Measurements from ENCODE around the gene DENND4C.

Gene DENND4C

DNA sequence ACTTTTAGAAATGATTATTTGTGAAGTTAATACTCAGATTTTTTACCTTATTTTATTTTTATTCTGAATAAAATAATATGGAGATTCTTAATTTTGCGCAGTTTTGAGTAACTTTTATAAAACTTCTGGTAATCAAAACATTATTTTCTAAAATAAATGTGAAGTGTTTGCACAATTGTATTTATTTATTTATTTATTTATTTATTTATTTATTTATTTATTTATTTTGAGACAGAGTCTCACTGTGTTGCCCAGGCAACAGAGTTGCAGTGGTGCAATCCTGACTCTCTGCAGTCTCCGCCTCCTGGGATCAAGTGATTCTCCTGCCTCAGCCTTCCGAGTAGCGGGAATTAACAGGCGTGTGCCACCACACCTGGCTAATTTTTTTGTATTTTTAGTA, 76.1 kb downstream of the DENND4C start:
- no peaks in the 10 kb centered on the region for H3K27me3 ChIP-seq (replicated peaks in 2 of 5; ENCODE audit: control insufficient read depth in 4 of 5, insufficient read depth in 5 of 5, low read length in 4 of 5)
- H3K9me3 ChIP-seq (ENCODE audit: control extremely low read depth in 1 of 5, control insufficient read depth in 4 of 5, insufficient read depth in 2 of 5, low read depth in 1 of 5, low read length in 4 of 5), result no peaks in the 10 kb centered on the region
- H3K36me3 ChIP-seq (ENCODE audit: control insufficient read depth in 4 of 4, insufficient read depth in 4 of 4, low read length in 3 of 4), result peaks cover 3 to 30% (median 10%) of the 10 kb centered on the region in 4 experiments
- CTCF ChIA-PET, result no interaction called here
- H3K27ac ChIP-seq (ENCODE audit: insufficient read depth in 1 of 2, low read depth in 1 of 2, low read length in 2 of 2, poor library complexity in 1 of 2, severe bottlenecking in 2 of 2), result no peak overlapping the region
- WGBS (ENCODE audit: insufficient coverage), result 100% methylated on average over 1 of the region's 5 CpGs
- no peak overlapping the region for H3K4me3 ChIP-seq (ENCODE audit: control insufficient read depth in 1 of 7, extremely low read depth in 1 of 7, insufficient read depth in 4 of 7, low read depth in 2 of 7, low read length in 6 of 7)
- no peak for DNase-seq
- POLR2A ChIA-PET, result no interaction called here
- H3K4me1 ChIP-seq (ENCODE audit: control extremely low read depth in 1 of 4, control insufficient read depth in 4 of 4, insufficient read depth in 4 of 4, low read length in 3 of 4), result no peaks in the 10 kb centered on the region

DNA sequence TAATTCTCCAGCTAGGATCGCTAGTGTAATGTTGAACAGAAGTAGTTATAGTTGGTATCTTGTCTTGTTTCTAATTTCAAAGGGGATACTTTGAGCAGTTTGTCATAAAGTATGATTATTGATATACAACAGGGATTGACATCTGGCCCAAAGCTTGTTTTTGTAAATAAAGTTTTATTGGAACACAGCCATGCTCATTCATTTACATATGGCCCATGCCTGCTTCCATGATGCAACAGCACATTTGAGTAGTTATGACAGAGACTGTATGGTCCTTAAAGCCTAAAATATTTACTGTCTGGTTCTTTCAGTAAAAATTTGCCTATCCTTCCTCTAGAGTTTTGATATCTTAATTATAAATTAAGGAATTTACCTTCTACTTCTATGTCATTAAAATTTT, 79.8 kb downstream of the DENND4C start:
- ChIA-PET POLR2A (no interaction called here), CTCF (no interaction called here)
- Histone ChIP-seq H3K27ac (ENCODE audit: insufficient read depth in 1 of 2, low read depth in 1 of 2, low read length in 2 of 2, poor library complexity in 1 of 2, severe bottlenecking in 2 of 2) (no peak overlapping the region), H3K27me3 (replicated peaks in 2 of 5; ENCODE audit: control insufficient read depth in 4 of 5, insufficient read depth in 5 of 5, low read length in 4 of 5) (no peaks in the 10 kb centered on the region), H3K9me3 (ENCODE audit: control extremely low read depth in 1 of 5, control insufficient read depth in 4 of 5, insufficient read depth in 2 of 5, low read depth in 1 of 5, low read length in 4 of 5) (no peaks in the 10 kb centered on the region), H3K4me3 (ENCODE audit: control insufficient read depth in 1 of 7, extremely low read depth in 1 of 7, insufficient read depth in 4 of 7, low read depth in 2 of 7, low read length in 6 of 7) (no peak overlapping the region), H3K36me3 (ENCODE audit: control insufficient read depth in 4 of 4, insufficient read depth in 4 of 4, low read length in 3 of 4) (peaks cover 0 to 10% (median 5%) of the 10 kb centered on the region in 4 experiments), H3K4me1 (ENCODE audit: control extremely low read depth in 1 of 4, control insufficient read depth in 4 of 4, insufficient read depth in 4 of 4, low read length in 3 of 4) (no peaks in the 10 kb centered on the region)
- no CpG with 5 or more reads among the region's 1 CpG for WGBS (ENCODE audit: insufficient coverage)
- DNase-seq, result no peak

DNA sequence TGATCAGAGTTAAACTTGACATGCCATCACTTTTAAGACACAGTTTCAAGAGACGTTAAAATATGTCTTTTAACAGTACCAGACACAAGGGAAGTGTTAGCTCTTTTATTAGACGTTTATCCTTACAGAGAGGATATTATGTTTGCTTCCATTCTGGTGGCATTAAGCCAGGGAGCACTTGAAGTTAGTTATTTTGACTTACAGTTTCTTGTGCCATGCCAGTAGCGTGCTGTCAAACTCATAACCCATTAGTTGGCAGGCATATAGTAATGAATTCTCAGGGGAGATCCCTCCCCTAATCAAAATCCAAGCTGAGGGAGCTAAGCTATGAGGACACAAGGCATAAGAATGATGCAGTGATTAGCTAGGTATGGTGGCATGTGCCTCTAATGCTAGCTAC, 83.1 kb downstream of the DENND4C start:
- H3K27me3 ChIP-seq (replicated peaks in 2 of 5; ENCODE audit: control insufficient read depth in 4 of 5, insufficient read depth in 5 of 5, low read length in 4 of 5), result no peaks in the 10 kb centered on the region
- H3K4me1 ChIP-seq (ENCODE audit: control extremely low read depth in 1 of 4, control insufficient read depth in 4 of 4, insufficient read depth in 4 of 4, low read length in 3 of 4), result no peaks in the 10 kb centered on the region
- no peak overlapping the region for H3K27ac ChIP-seq (ENCODE audit: insufficient read depth in 1 of 2, low read depth in 1 of 2, low read length in 2 of 2, poor library complexity in 1 of 2, severe bottlenecking in 2 of 2)
- H3K36me3 ChIP-seq (ENCODE audit: control insufficient read depth in 4 of 4, insufficient read depth in 4 of 4, low read length in 3 of 4), result peaks cover 5 to 10% (median 9%) of the 10 kb centered on the region in 4 experiments
- ChIA-PET CTCF (no interaction called here), POLR2A (no interaction called here)
- WGBS (ENCODE audit: insufficient coverage), result 85% methylated on average over 2 of the region's 3 CpGs
- DNase-seq, result no peak
- no peaks in the 10 kb centered on the region for H3K9me3 ChIP-seq (ENCODE audit: control extremely low read depth in 1 of 5, control insufficient read depth in 4 of 5, insufficient read depth in 2 of 5, low read depth in 1 of 5, low read length in 4 of 5)
- no peak overlapping the region for H3K4me3 ChIP-seq (ENCODE audit: control insufficient read depth in 1 of 7, extremely low read depth in 1 of 7, insufficient read depth in 4 of 7, low read depth in 2 of 7, low read length in 6 of 7)

DNA sequence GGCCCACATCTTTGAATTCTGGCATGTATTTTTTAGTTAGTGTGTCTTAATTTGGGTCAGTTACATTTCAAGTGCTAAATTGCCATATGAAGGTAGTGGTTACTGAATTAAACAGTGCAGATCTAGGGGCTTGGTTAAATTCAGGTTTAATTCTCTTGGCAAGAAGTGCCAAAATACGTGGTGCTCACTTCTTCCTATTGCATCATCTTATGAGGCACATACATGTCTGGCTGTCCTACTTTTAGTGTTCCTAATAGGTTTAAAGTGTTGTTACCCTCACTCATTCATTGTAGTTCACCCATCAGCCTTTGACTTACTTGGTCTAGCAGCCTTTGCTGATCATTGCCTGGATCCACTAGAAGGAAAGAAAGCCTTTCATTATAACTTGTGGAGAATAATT, 90.0 kb downstream of the DENND4C start:
- H3K27ac ChIP-seq (ENCODE audit: insufficient read depth in 1 of 2, low read depth in 1 of 2, low read length in 2 of 2, poor library complexity in 1 of 2, severe bottlenecking in 2 of 2), result no peak overlapping the region
- no peak for DNase-seq
- H3K27me3 ChIP-seq (replicated peaks in 2 of 5; ENCODE audit: control insufficient read depth in 4 of 5, insufficient read depth in 5 of 5, low read length in 4 of 5), result no peaks in the 10 kb centered on the region
- ChIA-PET POLR2A (no interaction called here), CTCF (no interaction called here)
- H3K36me3 ChIP-seq (ENCODE audit: control insufficient read depth in 4 of 4, insufficient read depth in 4 of 4, low read length in 3 of 4), result peaks cover 15 to 28% (median 21%) of the 10 kb centered on the region in 4 experiments
- WGBS (ENCODE audit: insufficient coverage), result no CpG with 5 or more reads among the region's 1 CpG
- H3K9me3 ChIP-seq (ENCODE audit: control extremely low read depth in 1 of 5, control insufficient read depth in 4 of 5, insufficient read depth in 2 of 5, low read depth in 1 of 5, low read length in 4 of 5), result no peaks in the 10 kb centered on the region
- no peak overlapping the region for H3K4me3 ChIP-seq (ENCODE audit: control insufficient read depth in 1 of 7, extremely low read depth in 1 of 7, insufficient read depth in 4 of 7, low read depth in 2 of 7, low read length in 6 of 7)
- H3K4me1 ChIP-seq (ENCODE audit: control extremely low read depth in 1 of 4, control insufficient read depth in 4 of 4, insufficient read depth in 4 of 4, low read length in 3 of 4), result no peaks in the 10 kb centered on the region

DNA sequence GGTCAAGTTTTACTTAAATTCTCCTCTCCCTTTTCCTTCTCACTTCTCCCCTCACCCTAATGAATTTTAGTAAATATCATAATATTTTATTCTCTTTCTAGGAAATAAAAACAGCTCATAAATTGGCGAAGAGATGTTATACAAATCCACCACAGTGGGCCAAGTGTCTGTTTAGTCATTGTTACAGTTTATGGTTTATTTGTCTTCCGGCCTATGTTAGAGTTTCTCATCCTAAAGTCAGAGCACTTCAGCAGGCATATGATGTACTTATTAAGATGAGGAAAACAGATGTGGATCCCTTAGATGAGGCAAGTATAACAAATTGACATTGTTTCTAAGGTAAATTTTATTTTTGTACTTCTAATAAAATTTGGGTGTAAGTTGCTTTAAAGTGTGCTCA, 101.4 kb downstream of the DENND4C start:
- 100% methylated on average over 1 of the region's 2 CpGs for WGBS (ENCODE audit: insufficient coverage)
- no peaks in the 10 kb centered on the region for H3K9me3 ChIP-seq (ENCODE audit: control extremely low read depth in 1 of 5, control insufficient read depth in 4 of 5, insufficient read depth in 2 of 5, low read depth in 1 of 5, low read length in 4 of 5)
- no peak for DNase-seq
- ChIA-PET CTCF (no interaction called here), POLR2A (interaction anchor here (0.6 kb wide), 1 partner anchor 79 kb away, joined by 3 read pairs; no protein-coding TSS in a partner anchor)
- no peak overlapping the region for H3K4me3 ChIP-seq (ENCODE audit: control insufficient read depth in 1 of 7, extremely low read depth in 1 of 7, insufficient read depth in 4 of 7, low read depth in 2 of 7, low read length in 6 of 7)
- no peaks in the 10 kb centered on the region for H3K4me1 ChIP-seq (ENCODE audit: control extremely low read depth in 1 of 4, control insufficient read depth in 4 of 4, insufficient read depth in 4 of 4, low read length in 3 of 4)
- H3K27me3 ChIP-seq (replicated peaks in 2 of 5; ENCODE audit: control insufficient read depth in 4 of 5, insufficient read depth in 5 of 5, low read length in 4 of 5), result no peaks in the 10 kb centered on the region
- no peak overlapping the region for H3K27ac ChIP-seq (ENCODE audit: insufficient read depth in 1 of 2, low read depth in 1 of 2, low read length in 2 of 2, poor library complexity in 1 of 2, severe bottlenecking in 2 of 2)
- peaks cover 16 to 50% (median 23%) of the 10 kb centered on the region in 4 experiments for H3K36me3 ChIP-seq (ENCODE audit: control insufficient read depth in 4 of 4, insufficient read depth in 4 of 4, low read length in 3 of 4)

DNA sequence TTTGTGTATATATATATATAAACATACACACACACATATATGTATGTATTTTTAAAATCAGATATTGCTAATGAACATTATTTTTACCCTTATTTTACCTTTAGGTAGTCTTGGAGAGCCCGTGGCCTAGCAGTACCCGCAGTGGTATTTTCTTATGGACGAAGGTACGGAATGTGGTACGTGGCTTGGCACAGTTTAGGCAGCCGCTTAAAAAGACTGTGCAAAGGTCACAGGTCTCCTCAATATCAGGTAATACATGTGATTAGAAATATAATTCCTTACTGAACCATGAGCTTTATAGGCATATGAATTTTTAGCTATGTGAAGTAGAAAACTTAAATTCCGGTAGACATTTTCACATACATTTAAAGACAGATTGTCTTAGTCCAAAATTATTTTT, 105.7 kb downstream of the DENND4C start:
- H3K27ac ChIP-seq (ENCODE audit: insufficient read depth in 1 of 2, low read depth in 1 of 2, low read length in 2 of 2, poor library complexity in 1 of 2, severe bottlenecking in 2 of 2), result no peak overlapping the region
- no peaks in the 10 kb centered on the region for H3K27me3 ChIP-seq (replicated peaks in 2 of 5; ENCODE audit: control insufficient read depth in 4 of 5, insufficient read depth in 5 of 5, low read length in 4 of 5)
- ChIA-PET POLR2A (interaction anchor here (0.6 kb wide), 1 partner anchor 319 kb away, joined by 3 read pairs; no protein-coding TSS in a partner anchor), CTCF (interaction anchor here (1.3 kb wide), 1 partner anchor 42 kb away, joined by 3 read pairs; no protein-coding TSS in a partner anchor)
- DNase-seq, result no peak
- peaks cover 15 to 43% (median 25%) of the 10 kb centered on the region in 4 experiments for H3K36me3 ChIP-seq (ENCODE audit: control insufficient read depth in 4 of 4, insufficient read depth in 4 of 4, low read length in 3 of 4)
- no peaks in the 10 kb centered on the region for H3K9me3 ChIP-seq (ENCODE audit: control extremely low read depth in 1 of 5, control insufficient read depth in 4 of 5, insufficient read depth in 2 of 5, low read depth in 1 of 5, low read length in 4 of 5)
- H3K4me1 ChIP-seq (ENCODE audit: control extremely low read depth in 1 of 4, control insufficient read depth in 4 of 4, insufficient read depth in 4 of 4, low read length in 3 of 4), result no peaks in the 10 kb centered on the region
- no peak overlapping the region for H3K4me3 ChIP-seq (ENCODE audit: control insufficient read depth in 1 of 7, extremely low read depth in 1 of 7, insufficient read depth in 4 of 7, low read depth in 2 of 7, low read length in 6 of 7)
- WGBS (ENCODE audit: insufficient coverage), result no CpG with 5 or more reads among the region's 7 CpGs

DNA sequence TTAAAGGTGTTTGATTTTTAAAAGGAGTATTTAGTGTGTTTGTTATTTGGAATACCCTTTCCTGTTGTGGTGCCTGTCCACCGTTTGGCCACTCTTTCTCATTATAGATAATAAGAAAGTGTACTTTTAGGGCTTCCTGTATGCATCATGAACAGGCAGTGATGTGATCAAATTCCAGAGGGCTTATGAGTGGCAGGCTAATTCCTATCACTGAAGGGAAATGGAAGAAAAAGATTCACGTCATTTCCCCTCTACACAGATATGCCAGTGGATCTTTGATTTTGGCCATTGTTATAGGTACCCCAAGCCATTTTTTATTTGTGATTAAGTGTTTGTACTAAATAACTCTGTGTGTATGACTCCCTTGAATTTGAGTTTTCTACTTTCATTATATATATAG, 112.5 kb downstream of the DENND4C start:
- H3K9me3 ChIP-seq (ENCODE audit: control extremely low read depth in 1 of 5, control insufficient read depth in 4 of 5, insufficient read depth in 2 of 5, low read depth in 1 of 5, low read length in 4 of 5), result no peaks in the 10 kb centered on the region
- DNase-seq, result no peak
- H3K4me3 ChIP-seq (ENCODE audit: control insufficient read depth in 1 of 7, extremely low read depth in 1 of 7, insufficient read depth in 4 of 7, low read depth in 2 of 7, low read length in 6 of 7), result no peak overlapping the region
- H3K4me1 ChIP-seq (ENCODE audit: control extremely low read depth in 1 of 4, control insufficient read depth in 4 of 4, insufficient read depth in 4 of 4, low read length in 3 of 4), result no peaks in the 10 kb centered on the region
- no peaks in the 10 kb centered on the region for H3K27me3 ChIP-seq (replicated peaks in 2 of 5; ENCODE audit: control insufficient read depth in 4 of 5, insufficient read depth in 5 of 5, low read length in 4 of 5)
- ChIA-PET CTCF (no interaction called here), POLR2A (no interaction called here)
- peak overlapping the region in 1 of 2 experiments; percentile 29 for H3K27ac ChIP-seq (ENCODE audit: insufficient read depth in 1 of 2, low read depth in 1 of 2, low read length in 2 of 2, poor library complexity in 1 of 2, severe bottlenecking in 2 of 2)
- no CpG with 5 or more reads among the region's 2 CpGs for WGBS (ENCODE audit: insufficient coverage)
- H3K36me3 ChIP-seq (ENCODE audit: control insufficient read depth in 4 of 4, insufficient read depth in 4 of 4, low read length in 3 of 4), result peaks cover 15 to 55% (median 30%) of the 10 kb centered on the region in 4 experiments
